Activated CD8-positive, alpha-beta T cell treated with anti-CD3 and anti-CD28 coated beads for 36 hours (primary cell): ENCODE measurements around the gene GPR137. TPM values are rescaled to one million over a fixed set of nuclear protein-coding genes. Genes with fewer than 3 reads are reported as not detected.

Source experiments
- ATAC-seq: fragments of 200-7000 bp; cut with Tn5 transposase; one replicate; pipeline ENCODE4 v1.10.0; 2021; ENCODE audit warnings: mild to moderate bottlenecking, moderate library complexity
- CTCF ChIA-PET: fragments of 350-600 bp; sonication (Branson Sonifier 250); formaldehyde crosslinking; loops from one replicate; lab custom pipeline; 2021; ENCODE audit warnings: antibody characterized with exemption; lab: Charles Lee
- POLR2A ChIA-PET: fragments of 350-600 bp; sonication (Branson Sonifier 250); formaldehyde crosslinking; loops from one replicate; lab custom pipeline; 2021; ENCODE audit warnings: antibody characterized with exemption; lab: Charles Lee
- DNase-seq: peaks from one replicate; pipeline ENCODE4 v3.0.0-alpha.2; 2020
- H3K27ac Mint-ChIP-seq: one replicate; pipeline ENCODE4 v1.8.0; 2021; ENCODE audit warnings: mild to moderate bottlenecking, mixed read lengths
- H3K27me3 Mint-ChIP-seq: one replicate; pipeline ENCODE4 v1.8.0; 2021; ENCODE audit warnings: mixed read lengths
- H3K36me3 Mint-ChIP-seq: one replicate; pipeline ENCODE4 v1.8.0; 2021; ENCODE audit warnings: low read depth, mixed read lengths
- H3K4me1 Mint-ChIP-seq: one replicate; pipeline ENCODE4 v1.8.0; 2021; ENCODE audit warnings: low read depth, mixed read lengths
- H3K4me3 Mint-ChIP-seq: one replicate; pipeline ENCODE4 v1.8.0; 2021; ENCODE audit warnings: mild to moderate bottlenecking, moderate library complexity, mixed read lengths
- H3K9me3 Mint-ChIP-seq: one replicate; pipeline ENCODE4 v1.8.0; 2021; ENCODE audit warnings: mixed read lengths
- CTCF ChIP-seq: fragments of 200-600 bp; IDR thresholded peaks from one replicate; pipeline ENCODE4 v1.8.0; 2022; ENCODE audit warnings: antibody characterized with exemption, mild to moderate bottlenecking
- intact Hi-C: fragments of 100-400 bp; cut with micrococcal nuclease; formaldehyde crosslinking; loops from one replicate; pipeline ENCODE4 v1.10.0; 2022
- total RNA-seq, 2 experiments: library from RNA; stranded (reverse); gene quantifications; one replicate each; pipeline ENCODE4 v1.2.3, GENCODE V29; 2021

Gene GPR137, protein sequence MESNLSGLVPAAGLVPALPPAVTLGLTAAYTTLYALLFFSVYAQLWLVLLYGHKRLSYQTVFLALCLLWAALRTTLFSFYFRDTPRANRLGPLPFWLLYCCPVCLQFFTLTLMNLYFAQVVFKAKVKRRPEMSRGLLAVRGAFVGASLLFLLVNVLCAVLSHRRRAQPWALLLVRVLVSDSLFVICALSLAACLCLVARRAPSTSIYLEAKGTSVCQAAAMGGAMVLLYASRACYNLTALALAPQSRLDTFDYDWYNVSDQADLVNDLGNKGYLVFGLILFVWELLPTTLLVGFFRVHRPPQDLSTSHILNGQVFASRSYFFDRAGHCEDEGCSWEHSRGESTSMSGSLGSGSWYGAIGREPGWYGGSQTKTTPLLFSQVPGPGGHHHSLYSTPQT
- total RNA-seq = 10 to 100 TPM; 23.7 to 28.5 TPM

DNA sequence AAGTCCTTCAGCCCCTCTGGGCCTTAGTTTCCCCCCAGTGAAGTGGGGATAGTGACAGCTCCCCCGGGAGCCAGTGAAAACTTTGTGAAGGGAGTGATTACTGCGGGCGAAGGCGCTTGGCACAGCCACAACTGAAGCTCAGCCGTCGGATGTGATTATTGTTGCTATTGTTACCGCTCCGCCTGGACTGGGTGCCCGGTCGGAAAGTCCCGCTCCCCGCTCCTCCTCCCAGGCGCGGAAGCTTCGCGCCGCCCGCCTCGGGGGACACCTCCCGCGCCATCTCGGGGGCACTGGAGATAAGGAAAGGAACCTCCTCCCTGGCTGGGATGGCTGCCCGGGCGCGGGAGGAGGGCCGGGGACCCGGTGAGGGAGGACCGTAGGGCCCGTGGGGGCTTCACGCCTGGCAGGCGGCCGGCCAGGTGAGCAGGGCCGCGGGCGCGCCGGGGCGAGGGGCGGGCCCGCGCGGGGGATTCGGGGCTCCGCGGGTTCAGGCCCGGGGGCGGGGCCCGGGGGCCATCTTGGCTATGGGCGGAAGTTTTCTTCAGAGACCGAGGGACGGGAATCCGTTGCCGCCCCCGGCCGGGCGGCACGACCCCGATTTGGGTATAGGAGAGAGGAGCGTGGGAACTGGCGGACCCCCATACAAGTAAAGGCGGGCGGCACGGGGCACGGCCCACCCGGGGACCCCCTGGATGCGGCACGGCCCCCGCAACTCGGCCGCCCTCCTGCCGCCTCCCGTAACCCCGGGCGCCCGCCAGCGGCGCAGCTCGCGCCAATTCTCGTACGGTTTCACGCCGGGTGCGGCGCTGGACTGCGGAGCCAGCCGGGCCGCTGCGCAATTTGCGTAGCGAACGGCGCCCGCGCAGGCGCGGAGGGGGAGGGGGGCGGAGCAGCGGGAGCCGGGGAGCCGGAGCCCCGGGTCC is at the start of gene GPR137:
Gene GPR137 (plus strand): TSS at position 887 of the 923 bp plus-strand sequence. CDS start 677 bp downstream, outside the sequence.
- Mint-ChIP-seq H3K27ac (peak within 1 kb of the TSS; percentile 88), H3K9me3 (no peaks in the 10 kb centered on the region), H3K4me3 (peak within 1 kb of the TSS; percentile 80), H3K36me3 (peaks cover 6% of the 10 kb centered on the region), H3K4me1 (peaks cover 15% of the 10 kb centered on the region), H3K27me3 (no peaks in the 10 kb centered on the region)
- peak; percentile 65 for ATAC-seq
- no peak for TF ChIP-seq CTCF
- peak; percentile 89 for DNase-seq
- intact Hi-C loops = no loop called here
- ChIA-PET POLR2A (interaction anchor here (1.0 to 4.7 kb wide), 11 partner anchors 9 to 99 kb away, joined by 3 to 47 read pairs (median 4); partner anchors contain the start of genes ESRRA, NUDT22, PRDX5 and STIP1), CTCF (interaction anchor here (0.8 to 8.1 kb wide), 6 partner anchors 13 to 81 kb away, joined by 3 to 77 read pairs (median 4); partner anchors contain the start of genes CATSPERZ, ESRRA, PRDX5 and TRMT112)

DNA sequence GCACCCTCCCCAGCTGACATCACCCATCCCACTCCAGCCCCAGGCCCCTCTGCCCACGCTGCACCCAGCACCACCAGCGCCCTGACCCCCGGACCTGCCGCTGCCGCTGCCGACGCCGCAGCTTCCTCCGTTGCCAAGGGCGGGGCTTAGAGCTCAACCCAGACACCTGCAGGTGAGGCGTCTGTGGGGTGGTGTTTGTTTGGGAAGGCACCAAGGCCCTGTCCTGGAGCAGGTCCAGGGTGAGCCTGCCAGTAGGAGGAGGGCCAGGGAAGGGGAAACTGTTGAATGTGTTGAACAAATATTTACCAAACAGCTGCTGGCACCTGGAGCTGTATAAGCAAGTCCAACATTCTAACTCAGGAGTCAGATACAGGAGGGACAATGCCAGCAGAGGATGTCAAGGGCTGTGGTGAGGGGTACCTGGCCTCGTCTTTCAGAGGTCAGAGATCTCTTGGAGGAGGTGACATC is 48.1 kb upstream of the GPR137 start:
- no peak for TF ChIP-seq CTCF
- Mint-ChIP-seq H3K4me1 (peaks cover 33% of the 10 kb centered on the region), H3K9me3 (no peaks in the 10 kb centered on the region), H3K27me3 (no peaks in the 10 kb centered on the region), H3K27ac (peak overlapping the region; percentile 57), H3K4me3 (peak overlapping the region; percentile 15), H3K36me3 (peaks cover 31% of the 10 kb centered on the region)
- ChIA-PET POLR2A (interaction anchor here (1.1 to 3.0 kb wide), 4 partner anchors 8 to 14 kb away, joined by 3 to 16 read pairs (median 8); partner anchors contain the start of gene PPP1R14B), CTCF (interaction anchor here (0.6 to 2.2 kb wide), 3 partner anchors 11 to 67 kb away, joined by 3 to 10 read pairs (median 3); partner anchors contain the start of genes NUDT22, PLCB3 and TRPT1)
- intact Hi-C loops = no loop called here
- no peak for ATAC-seq
- DNase-seq = no peak

DNA sequence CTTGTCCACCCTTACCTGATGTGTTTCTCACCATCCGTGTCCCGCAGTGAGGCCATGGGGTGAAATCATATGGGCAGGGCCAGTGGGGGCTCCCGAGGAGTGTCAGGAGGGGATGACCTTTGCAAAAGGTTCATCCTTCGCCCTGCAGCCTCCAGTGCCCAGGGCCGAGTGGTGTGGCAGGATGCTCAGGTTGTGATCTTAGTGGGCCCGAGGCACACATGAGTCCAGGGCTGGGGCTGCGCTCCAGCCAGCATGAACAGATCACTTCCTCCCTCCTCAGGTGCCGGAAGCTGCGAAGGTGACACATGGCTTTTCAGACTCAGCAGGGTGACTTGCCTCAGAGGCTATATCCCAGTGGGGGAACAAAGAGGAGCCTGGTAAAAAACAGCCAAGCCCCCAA is 47.6 kb upstream of the GPR137 start:
- no peaks in the 10 kb centered on the region for H3K27me3 Mint-ChIP-seq

GRCh38 chr11:64238999-64239398 is 46.6 kb upstream of the GPR137 start:
- CTCF ChIA-PET = interaction anchor here (1.1 to 2.2 kb wide), 3 partner anchors 12 to 35 kb away, joined by 4 to 10 read pairs (median 5); partner anchors contain the start of genes FERMT3, NUDT22 and TRPT1
- H3K9me3 Mint-ChIP-seq = no peaks in the 10 kb centered on the region

More for the DNA sequence above, 47.6 kb upstream of the GPR137 start:
- Mint-ChIP-seq H3K4me1 (peaks cover 38% of the 10 kb centered on the region), H3K4me3 (no peak overlapping the region), H3K36me3 (peaks cover 35% of the 10 kb centered on the region), H3K27ac (peak overlapping the region; percentile 98), H3K9me3 (no peaks in the 10 kb centered on the region)
- no peak for ATAC-seq
- no peak for DNase-seq
- no peak for TF ChIP-seq CTCF
- POLR2A ChIA-PET = interaction anchor here (0.9 to 2.7 kb wide), 11 partner anchors 9 to 80 kb away, joined by 3 to 12 read pairs (median 3); partner anchors contain the start of genes FERMT3, PLCB3, PRDX5 and TRMT112
- intact Hi-C loops = no loop called here
- CTCF ChIA-PET = interaction anchor here (0.6 to 2.2 kb wide), 4 partner anchors 11 to 66 kb away, joined by 3 to 10 read pairs (median 4); partner anchors contain the start of genes FERMT3, NUDT22 and TRPT1

More at GRCh38 chr11:64238999-64239398, 46.6 kb upstream of the GPR137 start:
- H3K36me3 Mint-ChIP-seq = peaks cover 44% of the 10 kb centered on the region
- H3K4me1 Mint-ChIP-seq = peaks cover 46% of the 10 kb centered on the region
- H3K27me3 Mint-ChIP-seq = no peaks in the 10 kb centered on the region
- no peak overlapping the region for H3K4me3 Mint-ChIP-seq
- H3K27ac Mint-ChIP-seq = peak overlapping the region; percentile 98
- DNase-seq (no peak), ATAC-seq (no peak)
- no peak for TF ChIP-seq CTCF
- POLR2A ChIA-PET = interaction anchor here (0.9 to 2.7 kb wide), 10 partner anchors 8 to 79 kb away, joined by 3 to 12 read pairs (median 4); partner anchors contain the start of genes FERMT3, PLCB3, PRDX5 and TRMT112
- intact Hi-C loops = no loop called here
